NOMO-1 (cell line): ENCODE data around the gene CD53.
A peak's percentile ranks its signal among the peaks of the same experiment; 100 is the strongest.
"Not testable (repeated sequence)": the region's sequence is repeated elsewhere in the genome, so short reads cannot be mapped to it uniquely, and the experiment has no call there.

Experiments used
- DNase-seq, 2 experiments: peaks; one replicate each; lab custom pipeline; 2025; ENCODE audit not compliant: unreplicated experiment in 2 of 2; lab: John Stamatoyannopoulos, UW

The CD53 gene

GRCh38 chr1:110914676-110915075, 41.7 kb downstream of the CD53 start:
- no peak for DNase-seq

GRCh38 chr1:110915804-110916203, 42.9 kb downstream of the CD53 start:
- no peak for DNase-seq

- no peak for DNase-seq
Observed at GRCh38 chr1:110916274-110916668, 43.3 kb downstream of the CD53 start.

GRCh38 chr1:110916669-110917306, 43.8 kb downstream of the CD53 start:
- DNase-seq = peak; percentile 38 to 60

GRCh38 chr1:110918016-110918415, 45.1 kb downstream of the CD53 start:
- DNase-seq = no peak

- DNase-seq = no peak
Observed at GRCh38 chr1:110921953-110922352, 49.0 kb downstream of the CD53 start.

GRCh38 chr1:110927484-110928075, 54.6 kb downstream of the CD53 start:
- DNase-seq = no peak

- DNase-seq = peak; percentile 29 to 84
Observed at GRCh38 chr1:110928191-110928590, 55.2 kb downstream of the CD53 start.

- DNase-seq = no peak
Observed at GRCh38 chr1:110928904-110929303, 56.0 kb downstream of the CD53 start.

- DNase-seq = not testable (repeated sequence)
Observed at GRCh38 chr1:110931097-110931496, 58.1 kb downstream of the CD53 start.

GRCh38 chr1:110936567-110936966, 63.6 kb downstream of the CD53 start:
- no peak for DNase-seq

GRCh38 chr1:110944806-110945205, 71.9 kb downstream of the CD53 start:
- DNase-seq = no peak

- DNase-seq = peak; percentile 38 to 78
Observed at GRCh38 chr1:110945626-110946025, 72.7 kb downstream of the CD53 start.

- peak; percentile 28 to 69 for DNase-seq
Observed at GRCh38 chr1:110948038-110948810, 75.3 kb downstream of the CD53 start.
